GM12878 (cell line): ENCODE measurements around the gene CROT. TPM values are rescaled to one million over a fixed set of nuclear protein-coding genes. Genes with fewer than 3 reads are reported as not detected.

Experiments used
- BCL11A ChIP-seq: IDR thresholded peaks from 2 replicates; pipeline ENCODE4 v1.6.1; 2011; ENCODE audit warnings: low read depth, low read length
- BHLHE40 ChIP-seq, 2 experiments: fragments of 450-650 bp in 1 of 2; IDR thresholded peaks; 2 replicates each; pipeline ENCODE4 v1.6.1; 2011 to 2017; ENCODE audit warnings: low read depth in 2 of 2, borderline replicate concordance in 1 of 2, improper control_type of control experiment in 1 of 2, low read length in 1 of 2, mild to moderate bottlenecking in 1 of 2
- HDGF ChIP-seq: fragments of 450-650 bp; IDR thresholded peaks from 2 replicates; pipeline ENCODE4 v1.6.1; 2016; ENCODE audit warnings: antibody characterized with exemption
- IKZF2 ChIP-seq, 2 experiments: fragments of 450-650 bp; IDR thresholded peaks; 2 replicates each; pipeline ENCODE4 v1.6.1; 2017; ENCODE audit warnings: mild to moderate bottlenecking in 2 of 2, moderate library complexity in 2 of 2
- JUNB ChIP-seq: IDR thresholded peaks from 2 replicates; pipeline ENCODE4 v1.6.1; 2016; ENCODE audit warnings: antibody characterized with exemption, mild to moderate bottlenecking
- JUND ChIP-seq: IDR thresholded peaks from 2 replicates; pipeline ENCODE4 v1.6.1; 2012; ENCODE audit warnings: low read depth, mild to moderate bottlenecking, low read length, improper control_type of control experiment, moderate library complexity
- MYB ChIP-seq: fragments of 150-350 bp; IDR thresholded peaks from 2 replicates; pipeline ENCODE4 v1.6.1; 2014; ENCODE audit warnings: mild to moderate bottlenecking, low read depth, low read length, borderline replicate concordance
- MYC ChIP-seq: IDR thresholded peaks from 2 replicates; pipeline ENCODE4 v1.6.1; 2011; ENCODE audit warnings: mild to moderate bottlenecking, low read length, moderate library complexity, inconsistent platforms; ENCODE audit not compliant: insufficient read depth, insufficient replicate concordance, insufficient read length, severe bottlenecking
- PAX5 ChIP-seq: IDR thresholded peaks from 2 replicates; pipeline ENCODE4 v1.6.1; 2011; ENCODE audit warnings: low read depth, low read length, borderline replicate concordance
- POLR2AphosphoS5 ChIP-seq: IDR thresholded peaks from 2 replicates; pipeline ENCODE4 v1.6.1; 2011; ENCODE audit warnings: mild to moderate bottlenecking, low read length, inconsistent platforms
- PRDM15 ChIP-seq: fragments of 450-650 bp; formaldehyde crosslinking; IDR thresholded peaks from 2 replicates; pipeline ENCODE4 v1.4.0; 2020; ENCODE audit warnings: mild to moderate bottlenecking, moderate library complexity
- RB1 ChIP-seq: fragments of 450-650 bp; formaldehyde crosslinking; IDR thresholded peaks from 2 replicates; pipeline ENCODE4 v1.6.1; 2017; ENCODE audit warnings: mild to moderate bottlenecking, borderline replicate concordance
- RBBP5 ChIP-seq: fragments of 200-600 bp; sonication (generic); conservative IDR thresholded peaks from 2 replicates; pipeline ENCODE4 v1.6.1; 2016
- RELB ChIP-seq: fragments of 450-650 bp; IDR thresholded peaks from 2 replicates; pipeline ENCODE4 v1.6.1; 2017; ENCODE audit warnings: low read depth, mild to moderate bottlenecking, moderate library complexity
- ZNF217 ChIP-seq: fragments of 450-650 bp; IDR thresholded peaks from 2 replicates; pipeline ENCODE4 v1.6.1; 2017; ENCODE audit warnings: antibody characterized with exemption, mild to moderate bottlenecking
- polyA plus RNA-seq, 11 experiments: library from polyadenylated mRNA; depleted of rRNA in 4 of 11; unstranded in 6 of 11; stranded (reverse) in 5 of 11; fragments of >200 nt; fragmentation: Nextera tagmentation in 4 of 11; fragmentation: Illumina TruSeq in 1 of 11; extraction: Ambion mirVana in 4 of 11; extraction: Trizol in 1 of 11; gene quantifications; 1 replicate in 1 of 11; 2 replicates in 10 of 11; pipeline versions ENCODE4 v1.2.1 to v1.2.3, GENCODE V29; 2011 to 2016; ENCODE audit warnings: inconsistent platforms in 2 of 11, missing spikeins in 2 of 11, low read depth in 1 of 11
- total RNA-seq, 4 experiments: library from RNA; depleted of rRNA in 3 of 4; stranded (reverse); fragments of >200 nt in 3 of 4; fragmentation: Illumina TruSeq in 1 of 4; extraction: Trizol in 1 of 4; gene quantifications; 2 replicates each; pipeline versions ENCODE4 v1.2.1 to v1.2.3, GENCODE V29; 2013 to 2021
- TF ChIP-seq, protein P1 (sequence below), 3 experiments: IDR thresholded peaks in 2 of 3; conservative IDR thresholded peaks in 1 of 3; 2 replicates each; pipeline ENCODE4 v1.5.1; 2011; ENCODE audit warnings: low read depth in 3 of 3, low read length in 3 of 3, mild to moderate bottlenecking in 3 of 3, control low read depth in 2 of 3, moderate library complexity in 2 of 3, inconsistent platforms in 1 of 3, mixed read lengths in 1 of 3; ENCODE audit not compliant: control insufficient read depth in 2 of 3, insufficient read depth in 1 of 3; ENCODE audit errors: extremely low read depth in 1 of 3
- TF ChIP-seq, protein P2 (sequence below): fragments of 450-650 bp; IDR thresholded peaks from 2 replicates; pipeline ENCODE4 v1.6.1; 2014; ENCODE audit warnings: mild to moderate bottlenecking
- TF ChIP-seq, protein P3 (sequence below): IDR thresholded peaks from 2 replicates; pipeline ENCODE4 v1.6.1; 2012; ENCODE audit warnings: mild to moderate bottlenecking, low read depth, low read length

CROT gene
- total and polyA plus RNA-seq, 10 of the 15 experiments (the other 5 are each of a cell fraction or from before 2014, with no cell fraction given), result 5.5 to 15.9 (median 12.1) TPM

DNA sequence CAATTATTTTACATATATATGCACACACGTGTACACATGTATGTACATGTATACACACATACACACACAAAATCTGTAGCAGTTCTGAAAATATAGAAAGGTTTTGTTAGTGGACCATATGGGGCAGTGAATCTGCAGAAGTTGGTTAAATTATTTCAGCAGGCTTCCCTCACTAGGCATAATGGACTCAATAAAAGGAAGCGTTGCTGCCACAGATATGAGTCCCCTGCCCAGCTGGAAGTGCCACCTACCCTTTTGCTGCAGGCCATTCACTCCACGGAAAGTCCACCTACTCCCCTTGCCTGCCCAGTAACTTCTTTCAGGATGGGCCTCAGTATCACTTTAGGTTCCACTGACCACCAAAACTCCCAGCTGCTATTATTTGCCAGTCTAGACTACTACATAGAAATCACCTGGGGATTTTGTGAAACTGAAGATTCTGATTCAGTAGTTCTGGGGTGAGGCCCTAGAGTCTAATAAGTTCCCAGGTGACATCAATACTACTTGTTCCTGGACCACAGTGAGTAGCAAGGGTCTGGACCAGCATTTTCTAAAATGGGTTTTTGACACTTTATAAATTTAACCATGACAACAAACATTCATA is 29.3 kb upstream of the CROT start (continued):
- TF ChIP-seq RELB (peak; percentile 81), PRDM15 (no peak), PAX5 (no peak), POLR2AphosphoS5 (no peak), BCL11A (peak; percentile 60; the same call in 1 of the 2 replicates), JUNB (peak; percentile 59; the same call in 1 of the 2 replicates), MYC (no peak), RBBP5 (no peak), ZNF217 (no peak), HDGF (no peak), JUND (no peak), MYB (no peak), BHLHE40 (IDR thresholded peaks at IDR 0.05; ENCODE audit: borderline replicate concordance in 1 of 2, low read depth in 2 of 2, low read length in 1 of 2) (no peak), RB1 (no peak), IKZF2 (IDR thresholded peaks at IDR 0.05) (peak in 1 of 2 experiments; percentile 55; a peak in 2 of 4 replicates)
- TF ChIP-seq, protein P1, sequence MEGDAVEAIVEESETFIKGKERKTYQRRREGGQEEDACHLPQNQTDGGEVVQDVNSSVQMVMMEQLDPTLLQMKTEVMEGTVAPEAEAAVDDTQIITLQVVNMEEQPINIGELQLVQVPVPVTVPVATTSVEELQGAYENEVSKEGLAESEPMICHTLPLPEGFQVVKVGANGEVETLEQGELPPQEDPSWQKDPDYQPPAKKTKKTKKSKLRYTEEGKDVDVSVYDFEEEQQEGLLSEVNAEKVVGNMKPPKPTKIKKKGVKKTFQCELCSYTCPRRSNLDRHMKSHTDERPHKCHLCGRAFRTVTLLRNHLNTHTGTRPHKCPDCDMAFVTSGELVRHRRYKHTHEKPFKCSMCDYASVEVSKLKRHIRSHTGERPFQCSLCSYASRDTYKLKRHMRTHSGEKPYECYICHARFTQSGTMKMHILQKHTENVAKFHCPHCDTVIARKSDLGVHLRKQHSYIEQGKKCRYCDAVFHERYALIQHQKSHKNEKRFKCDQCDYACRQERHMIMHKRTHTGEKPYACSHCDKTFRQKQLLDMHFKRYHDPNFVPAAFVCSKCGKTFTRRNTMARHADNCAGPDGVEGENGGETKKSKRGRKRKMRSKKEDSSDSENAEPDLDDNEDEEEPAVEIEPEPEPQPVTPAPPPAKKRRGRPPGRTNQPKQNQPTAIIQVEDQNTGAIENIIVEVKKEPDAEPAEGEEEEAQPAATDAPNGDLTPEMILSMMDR (IDR thresholded peaks at IDR 0.05 in 2 of 3, conservative IDR thresholded peaks at IDR 0.05 in 1 of 3; ENCODE audit: control insufficient read depth in 2 of 3, extremely low read depth in 1 of 3, insufficient read depth in 1 of 3, low read depth in 3 of 3, low read length in 3 of 3), result no peak
- TF ChIP-seq, protein P2, sequence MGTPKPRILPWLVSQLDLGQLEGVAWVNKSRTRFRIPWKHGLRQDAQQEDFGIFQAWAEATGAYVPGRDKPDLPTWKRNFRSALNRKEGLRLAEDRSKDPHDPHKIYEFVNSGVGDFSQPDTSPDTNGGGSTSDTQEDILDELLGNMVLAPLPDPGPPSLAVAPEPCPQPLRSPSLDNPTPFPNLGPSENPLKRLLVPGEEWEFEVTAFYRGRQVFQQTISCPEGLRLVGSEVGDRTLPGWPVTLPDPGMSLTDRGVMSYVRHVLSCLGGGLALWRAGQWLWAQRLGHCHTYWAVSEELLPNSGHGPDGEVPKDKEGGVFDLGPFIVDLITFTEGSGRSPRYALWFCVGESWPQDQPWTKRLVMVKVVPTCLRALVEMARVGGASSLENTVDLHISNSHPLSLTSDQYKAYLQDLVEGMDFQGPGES, result no peak
- TF ChIP-seq, protein P3, sequence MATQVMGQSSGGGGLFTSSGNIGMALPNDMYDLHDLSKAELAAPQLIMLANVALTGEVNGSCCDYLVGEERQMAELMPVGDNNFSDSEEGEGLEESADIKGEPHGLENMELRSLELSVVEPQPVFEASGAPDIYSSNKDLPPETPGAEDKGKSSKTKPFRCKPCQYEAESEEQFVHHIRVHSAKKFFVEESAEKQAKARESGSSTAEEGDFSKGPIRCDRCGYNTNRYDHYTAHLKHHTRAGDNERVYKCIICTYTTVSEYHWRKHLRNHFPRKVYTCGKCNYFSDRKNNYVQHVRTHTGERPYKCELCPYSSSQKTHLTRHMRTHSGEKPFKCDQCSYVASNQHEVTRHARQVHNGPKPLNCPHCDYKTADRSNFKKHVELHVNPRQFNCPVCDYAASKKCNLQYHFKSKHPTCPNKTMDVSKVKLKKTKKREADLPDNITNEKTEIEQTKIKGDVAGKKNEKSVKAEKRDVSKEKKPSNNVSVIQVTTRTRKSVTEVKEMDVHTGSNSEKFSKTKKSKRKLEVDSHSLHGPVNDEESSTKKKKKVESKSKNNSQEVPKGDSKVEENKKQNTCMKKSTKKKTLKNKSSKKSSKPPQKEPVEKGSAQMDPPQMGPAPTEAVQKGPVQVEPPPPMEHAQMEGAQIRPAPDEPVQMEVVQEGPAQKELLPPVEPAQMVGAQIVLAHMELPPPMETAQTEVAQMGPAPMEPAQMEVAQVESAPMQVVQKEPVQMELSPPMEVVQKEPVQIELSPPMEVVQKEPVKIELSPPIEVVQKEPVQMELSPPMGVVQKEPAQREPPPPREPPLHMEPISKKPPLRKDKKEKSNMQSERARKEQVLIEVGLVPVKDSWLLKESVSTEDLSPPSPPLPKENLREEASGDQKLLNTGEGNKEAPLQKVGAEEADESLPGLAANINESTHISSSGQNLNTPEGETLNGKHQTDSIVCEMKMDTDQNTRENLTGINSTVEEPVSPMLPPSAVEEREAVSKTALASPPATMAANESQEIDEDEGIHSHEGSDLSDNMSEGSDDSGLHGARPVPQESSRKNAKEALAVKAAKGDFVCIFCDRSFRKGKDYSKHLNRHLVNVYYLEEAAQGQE, result no peak
